ENCODE results near the gene NSDHL.

Gene NSDHL

GRCh38 chrX:152843852-152844251, 13.0 kb downstream of the NSDHL start:
- TF ChIP-seq, protein P1, sequence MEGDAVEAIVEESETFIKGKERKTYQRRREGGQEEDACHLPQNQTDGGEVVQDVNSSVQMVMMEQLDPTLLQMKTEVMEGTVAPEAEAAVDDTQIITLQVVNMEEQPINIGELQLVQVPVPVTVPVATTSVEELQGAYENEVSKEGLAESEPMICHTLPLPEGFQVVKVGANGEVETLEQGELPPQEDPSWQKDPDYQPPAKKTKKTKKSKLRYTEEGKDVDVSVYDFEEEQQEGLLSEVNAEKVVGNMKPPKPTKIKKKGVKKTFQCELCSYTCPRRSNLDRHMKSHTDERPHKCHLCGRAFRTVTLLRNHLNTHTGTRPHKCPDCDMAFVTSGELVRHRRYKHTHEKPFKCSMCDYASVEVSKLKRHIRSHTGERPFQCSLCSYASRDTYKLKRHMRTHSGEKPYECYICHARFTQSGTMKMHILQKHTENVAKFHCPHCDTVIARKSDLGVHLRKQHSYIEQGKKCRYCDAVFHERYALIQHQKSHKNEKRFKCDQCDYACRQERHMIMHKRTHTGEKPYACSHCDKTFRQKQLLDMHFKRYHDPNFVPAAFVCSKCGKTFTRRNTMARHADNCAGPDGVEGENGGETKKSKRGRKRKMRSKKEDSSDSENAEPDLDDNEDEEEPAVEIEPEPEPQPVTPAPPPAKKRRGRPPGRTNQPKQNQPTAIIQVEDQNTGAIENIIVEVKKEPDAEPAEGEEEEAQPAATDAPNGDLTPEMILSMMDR (conservative IDR thresholded peaks at IDR 0.05; ENCODE audit: low read length): no peak
- no peak overlapping the region for H3K4me3 ChIP-seq (ENCODE audit: low read length)
- no peak for DNase-seq (ENCODE audit: low read depth)

DNA sequence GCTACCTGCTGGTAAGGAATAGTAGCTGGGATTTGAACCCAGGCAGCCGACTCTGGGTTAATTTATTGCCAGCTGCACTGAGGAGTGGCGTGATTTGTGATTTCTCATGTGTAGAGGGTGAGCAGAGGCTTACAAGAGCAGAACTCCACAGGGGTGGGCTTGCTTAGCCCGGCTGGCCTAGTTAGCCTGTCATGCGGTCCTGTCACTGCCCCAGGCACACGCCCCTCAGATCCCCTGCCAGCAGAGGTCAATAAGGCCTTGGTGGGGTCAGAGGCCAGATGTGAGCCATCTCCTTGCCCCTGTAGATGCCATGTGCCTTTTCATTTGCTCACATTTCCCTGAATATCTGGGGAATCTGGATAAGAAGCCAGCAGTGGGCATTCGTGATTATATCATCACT, 13.4 kb downstream of the NSDHL start:
- TF ChIP-seq, protein P1 (conservative IDR thresholded peaks at IDR 0.05; ENCODE audit: low read length): no peak
- no peak for DNase-seq (ENCODE audit: low read depth)
- H3K4me3 ChIP-seq (ENCODE audit: low read length): no peak overlapping the region

DNA sequence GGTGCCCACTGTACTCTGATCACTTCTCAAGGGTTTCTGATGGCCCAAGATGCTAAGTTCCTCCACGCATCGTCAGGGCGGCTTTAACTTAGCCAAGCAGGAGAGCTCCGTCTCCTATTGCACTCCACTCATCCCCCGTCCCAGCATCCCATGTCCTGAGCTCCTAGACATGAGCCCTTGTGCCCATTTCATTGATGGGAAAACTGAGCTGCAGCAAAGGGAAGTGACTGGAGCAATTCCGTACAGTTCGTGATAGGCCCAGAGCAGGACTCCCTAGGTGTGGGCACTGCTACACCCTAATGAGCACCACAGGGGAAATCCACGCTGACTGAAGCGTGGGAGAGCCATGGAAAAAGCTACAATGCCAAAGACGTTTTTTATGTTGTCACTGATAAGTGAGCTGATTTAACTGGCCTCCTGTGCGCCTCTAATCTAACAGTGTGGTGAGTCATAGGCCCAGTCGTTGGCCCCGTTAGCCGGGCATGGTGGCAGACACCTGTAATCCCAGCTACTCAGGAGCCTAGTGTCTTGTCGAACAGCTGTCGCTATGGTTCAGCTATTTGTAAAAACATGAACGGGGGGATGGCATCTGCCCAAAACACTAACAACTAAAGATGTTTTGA, 14.9 kb downstream of the NSDHL start:
- DNase-seq (ENCODE audit: low read depth): no peak
- TF ChIP-seq, protein P1 (conservative IDR thresholded peaks at IDR 0.05; ENCODE audit: low read length): no peak
- no peak overlapping the region for H3K4me3 ChIP-seq (ENCODE audit: low read length)

- DNase-seq (ENCODE audit: low read depth): peak; percentile 3
- no peak overlapping the region for H3K4me3 ChIP-seq (ENCODE audit: low read length)
- TF ChIP-seq, protein P1 (conservative IDR thresholded peaks at IDR 0.05; ENCODE audit: low read length): no peak
Observed at GRCh38 chrX:152847281-152847680, 16.4 kb downstream of the NSDHL start.

- TF ChIP-seq, protein P1 (conservative IDR thresholded peaks at IDR 0.05; ENCODE audit: low read length): no peak
- DNase-seq (ENCODE audit: low read depth): no peak
- no peak overlapping the region for H3K4me3 ChIP-seq (ENCODE audit: low read length)
Observed at GRCh38 chrX:152850465-152850864, 19.6 kb downstream of the NSDHL start.

DNA sequence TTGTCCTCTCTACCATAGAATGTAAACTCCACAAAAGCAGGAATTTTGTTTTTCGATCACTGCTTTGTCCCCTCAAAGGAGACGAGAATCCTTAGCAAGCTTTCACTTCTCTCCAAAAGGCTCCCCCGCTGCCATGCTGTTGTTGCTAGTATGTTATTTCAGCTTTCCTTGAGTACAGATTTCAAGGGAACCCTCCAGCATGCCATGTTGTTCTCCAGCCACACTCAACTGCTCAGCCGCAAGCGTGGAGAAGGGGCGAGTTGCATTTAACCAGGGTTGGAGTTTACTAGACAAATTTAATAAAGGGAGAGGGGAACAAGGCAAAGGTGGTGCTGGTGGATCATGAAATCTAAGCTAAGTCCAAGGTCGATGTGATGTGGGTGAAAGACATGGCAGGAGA, 23.1 kb downstream of the NSDHL start:
- H3K4me3 ChIP-seq (ENCODE audit: low read length): no peak overlapping the region
- TF ChIP-seq, protein P1 (conservative IDR thresholded peaks at IDR 0.05; ENCODE audit: low read length): no peak
- DNase-seq (ENCODE audit: low read depth): no peak

- TF ChIP-seq, protein P1 (conservative IDR thresholded peaks at IDR 0.05; ENCODE audit: low read length): no peak
- DNase-seq (ENCODE audit: low read depth): peak; percentile 3
Observed at GRCh38 chrX:152861116-152861515, 30.3 kb downstream of the NSDHL start.

More at GRCh38 chrX:152861116-152861515, 30.3 kb downstream of the NSDHL start:
- H3K4me3 ChIP-seq (ENCODE audit: low read length): no peak overlapping the region

All from AG10803 (cell line).